HL-60 (cell line): ENCODE data around the gene CSF1.

Experiments
- GABPA ChIP-seq: IDR thresholded peaks from 2 replicates; pipeline ENCODE4 v1.6.1; 2012; ENCODE audit warnings: low read depth
- POLR2AphosphoS5 ChIP-seq: IDR thresholded peaks from 2 replicates; pipeline ENCODE4 v1.6.1; 2012; ENCODE audit warnings: low read depth
- TF ChIP-seq, protein P1 (sequence below): IDR thresholded peaks from 2 replicates; pipeline ENCODE4 v1.6.1; 2012; ENCODE audit warnings: low read depth; ENCODE audit not compliant: insufficient replicate concordance
- TF ChIP-seq, protein P2 (sequence below): IDR thresholded peaks from one replicate; pipeline ENCODE4 v1.5.1; 2011; ENCODE audit warnings: low read length, control low read depth, inconsistent platforms; ENCODE audit not compliant: insufficient read depth

DNA sequence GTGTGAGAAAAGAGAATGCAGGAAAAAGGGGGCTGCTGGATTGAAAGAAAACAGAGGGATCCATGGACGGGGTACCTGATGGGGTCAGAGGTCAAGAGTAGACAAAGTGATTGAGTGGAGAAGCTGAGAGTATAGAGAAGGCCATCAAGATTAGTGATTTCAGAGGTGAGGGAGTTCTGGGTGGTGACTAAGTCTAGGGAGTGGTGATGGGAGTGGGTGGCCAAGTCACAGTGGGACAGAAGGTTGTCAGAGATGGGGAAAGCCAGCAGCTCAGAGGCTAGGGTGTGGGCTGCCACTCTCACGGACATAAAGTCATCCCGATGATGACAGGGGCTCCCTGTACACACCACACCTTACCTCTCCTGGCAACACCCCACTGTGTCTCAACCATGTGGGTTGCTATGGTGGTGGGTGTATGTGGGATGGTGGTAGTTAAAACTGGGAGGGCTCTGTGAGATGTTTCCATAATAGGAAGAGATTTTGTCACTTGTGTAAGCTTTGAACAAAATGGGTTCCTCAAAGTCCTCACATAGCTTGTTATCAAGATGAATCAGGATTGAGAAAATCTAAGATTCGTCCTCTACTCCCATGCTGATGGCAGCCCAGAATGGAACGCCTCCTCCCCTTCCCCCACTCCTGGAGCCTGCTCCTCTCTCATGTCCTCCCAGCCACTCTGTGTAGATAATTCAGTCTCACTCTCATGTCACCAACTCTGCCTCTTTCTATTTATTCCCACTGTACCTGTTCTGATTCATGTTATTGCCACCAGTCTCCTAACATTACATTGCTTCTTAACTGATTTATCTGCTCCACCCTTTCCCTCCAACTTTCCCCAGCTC is 20.3 kb upstream of the CSF1 start:
- TF ChIP-seq, protein P1, sequence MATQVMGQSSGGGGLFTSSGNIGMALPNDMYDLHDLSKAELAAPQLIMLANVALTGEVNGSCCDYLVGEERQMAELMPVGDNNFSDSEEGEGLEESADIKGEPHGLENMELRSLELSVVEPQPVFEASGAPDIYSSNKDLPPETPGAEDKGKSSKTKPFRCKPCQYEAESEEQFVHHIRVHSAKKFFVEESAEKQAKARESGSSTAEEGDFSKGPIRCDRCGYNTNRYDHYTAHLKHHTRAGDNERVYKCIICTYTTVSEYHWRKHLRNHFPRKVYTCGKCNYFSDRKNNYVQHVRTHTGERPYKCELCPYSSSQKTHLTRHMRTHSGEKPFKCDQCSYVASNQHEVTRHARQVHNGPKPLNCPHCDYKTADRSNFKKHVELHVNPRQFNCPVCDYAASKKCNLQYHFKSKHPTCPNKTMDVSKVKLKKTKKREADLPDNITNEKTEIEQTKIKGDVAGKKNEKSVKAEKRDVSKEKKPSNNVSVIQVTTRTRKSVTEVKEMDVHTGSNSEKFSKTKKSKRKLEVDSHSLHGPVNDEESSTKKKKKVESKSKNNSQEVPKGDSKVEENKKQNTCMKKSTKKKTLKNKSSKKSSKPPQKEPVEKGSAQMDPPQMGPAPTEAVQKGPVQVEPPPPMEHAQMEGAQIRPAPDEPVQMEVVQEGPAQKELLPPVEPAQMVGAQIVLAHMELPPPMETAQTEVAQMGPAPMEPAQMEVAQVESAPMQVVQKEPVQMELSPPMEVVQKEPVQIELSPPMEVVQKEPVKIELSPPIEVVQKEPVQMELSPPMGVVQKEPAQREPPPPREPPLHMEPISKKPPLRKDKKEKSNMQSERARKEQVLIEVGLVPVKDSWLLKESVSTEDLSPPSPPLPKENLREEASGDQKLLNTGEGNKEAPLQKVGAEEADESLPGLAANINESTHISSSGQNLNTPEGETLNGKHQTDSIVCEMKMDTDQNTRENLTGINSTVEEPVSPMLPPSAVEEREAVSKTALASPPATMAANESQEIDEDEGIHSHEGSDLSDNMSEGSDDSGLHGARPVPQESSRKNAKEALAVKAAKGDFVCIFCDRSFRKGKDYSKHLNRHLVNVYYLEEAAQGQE, result no peak
- TF ChIP-seq, protein P2, sequence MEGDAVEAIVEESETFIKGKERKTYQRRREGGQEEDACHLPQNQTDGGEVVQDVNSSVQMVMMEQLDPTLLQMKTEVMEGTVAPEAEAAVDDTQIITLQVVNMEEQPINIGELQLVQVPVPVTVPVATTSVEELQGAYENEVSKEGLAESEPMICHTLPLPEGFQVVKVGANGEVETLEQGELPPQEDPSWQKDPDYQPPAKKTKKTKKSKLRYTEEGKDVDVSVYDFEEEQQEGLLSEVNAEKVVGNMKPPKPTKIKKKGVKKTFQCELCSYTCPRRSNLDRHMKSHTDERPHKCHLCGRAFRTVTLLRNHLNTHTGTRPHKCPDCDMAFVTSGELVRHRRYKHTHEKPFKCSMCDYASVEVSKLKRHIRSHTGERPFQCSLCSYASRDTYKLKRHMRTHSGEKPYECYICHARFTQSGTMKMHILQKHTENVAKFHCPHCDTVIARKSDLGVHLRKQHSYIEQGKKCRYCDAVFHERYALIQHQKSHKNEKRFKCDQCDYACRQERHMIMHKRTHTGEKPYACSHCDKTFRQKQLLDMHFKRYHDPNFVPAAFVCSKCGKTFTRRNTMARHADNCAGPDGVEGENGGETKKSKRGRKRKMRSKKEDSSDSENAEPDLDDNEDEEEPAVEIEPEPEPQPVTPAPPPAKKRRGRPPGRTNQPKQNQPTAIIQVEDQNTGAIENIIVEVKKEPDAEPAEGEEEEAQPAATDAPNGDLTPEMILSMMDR, result no peak
- TF ChIP-seq GABPA (no peak), POLR2AphosphoS5 (no peak)
